Measurements from ENCODE around the gene PTPRD.

The PTPRD gene

GRCh38 chr9:8346296-8346695, 2266.5 kb downstream of the PTPRD start:
- H3K4me3 ChIP-seq (ENCODE audit: low read length): no peak overlapping the region
- H3K27me3 ChIP-seq (replicated peaks; ENCODE audit: control insufficient read depth, insufficient read depth, low read length): no peaks in the 10 kb centered on the region
- H3K36me3 ChIP-seq (ENCODE audit: control insufficient read depth, insufficient read depth, low read length, severe bottlenecking): no peaks in the 10 kb centered on the region
- no peak overlapping the region for H3K9ac ChIP-seq (ENCODE audit: low read length)
- DNase-seq (ENCODE audit: low read depth): no peak
- no peaks in the 10 kb centered on the region for H3K9me3 ChIP-seq (ENCODE audit: control insufficient read depth, low read length)
- H3K4me1 ChIP-seq (ENCODE audit: control insufficient read depth, insufficient read depth, low read length): no peaks in the 10 kb centered on the region

GRCh38 chr9:8338767-8339510, 2273.9 kb downstream of the PTPRD start:
- no peak overlapping the region for H3K4me3 ChIP-seq (ENCODE audit: low read length)
- no peak for DNase-seq (ENCODE audit: low read depth)
- no peaks in the 10 kb centered on the region for H3K9me3 ChIP-seq (ENCODE audit: control insufficient read depth, low read length)
- no peaks in the 10 kb centered on the region for H3K36me3 ChIP-seq (ENCODE audit: control insufficient read depth, insufficient read depth, low read length, severe bottlenecking)
- H3K27me3 ChIP-seq (replicated peaks; ENCODE audit: control insufficient read depth, insufficient read depth, low read length): no peaks in the 10 kb centered on the region
- H3K4me1 ChIP-seq (ENCODE audit: control insufficient read depth, insufficient read depth, low read length): peaks cover 21% of the 10 kb centered on the region
- H3K9ac ChIP-seq (ENCODE audit: low read length): no peak overlapping the region

GRCh38 chr9:8337834-8338766, 2274.7 kb downstream of the PTPRD start:
- DNase-seq (ENCODE audit: low read depth): no peak
- Histone ChIP-seq H3K4me3 (ENCODE audit: low read length) (no peak overlapping the region), H3K9ac (ENCODE audit: low read length) (no peak overlapping the region), H3K27me3 (replicated peaks; ENCODE audit: control insufficient read depth, insufficient read depth, low read length) (no peaks in the 10 kb centered on the region), H3K4me1 (ENCODE audit: control insufficient read depth, insufficient read depth, low read length) (peaks cover 21% of the 10 kb centered on the region), H3K9me3 (ENCODE audit: control insufficient read depth, low read length) (no peaks in the 10 kb centered on the region), H3K36me3 (ENCODE audit: control insufficient read depth, insufficient read depth, low read length, severe bottlenecking) (no peaks in the 10 kb centered on the region)

- H3K36me3 ChIP-seq (ENCODE audit: control insufficient read depth, insufficient read depth, low read length, severe bottlenecking): no peaks in the 10 kb centered on the region
- peaks cover 4% of the 10 kb centered on the region for H3K4me1 ChIP-seq (ENCODE audit: control insufficient read depth, insufficient read depth, low read length)
- H3K9me3 ChIP-seq (ENCODE audit: control insufficient read depth, low read length): no peaks in the 10 kb centered on the region
- no peak for DNase-seq (ENCODE audit: low read depth)
- H3K9ac ChIP-seq (ENCODE audit: low read length): no peak overlapping the region
- H3K4me3 ChIP-seq (ENCODE audit: low read length): no peak overlapping the region
- no peaks in the 10 kb centered on the region for H3K27me3 ChIP-seq (replicated peaks; ENCODE audit: control insufficient read depth, insufficient read depth, low read length)
These were observed 2279.9 kb downstream of the PTPRD start for GRCh38 chr9:8332871-8333270.

GRCh38 chr9:8332331-8332650, 2280.5 kb downstream of the PTPRD start:
- no peak for DNase-seq (ENCODE audit: low read depth)
- no peaks in the 10 kb centered on the region for H3K9me3 ChIP-seq (ENCODE audit: control insufficient read depth, low read length)
- no peaks in the 10 kb centered on the region for H3K27me3 ChIP-seq (replicated peaks; ENCODE audit: control insufficient read depth, insufficient read depth, low read length)
- H3K36me3 ChIP-seq (ENCODE audit: control insufficient read depth, insufficient read depth, low read length, severe bottlenecking): no peaks in the 10 kb centered on the region
- H3K4me3 ChIP-seq (ENCODE audit: low read length): no peak overlapping the region
- no peaks in the 10 kb centered on the region for H3K4me1 ChIP-seq (ENCODE audit: control insufficient read depth, insufficient read depth, low read length)
- no peak overlapping the region for H3K9ac ChIP-seq (ENCODE audit: low read length)

GRCh38 chr9:8331507-8332330, 2281.1 kb downstream of the PTPRD start:
- no peak for DNase-seq (ENCODE audit: low read depth)
- Histone ChIP-seq H3K4me1 (ENCODE audit: control insufficient read depth, insufficient read depth, low read length) (no peaks in the 10 kb centered on the region), H3K9me3 (ENCODE audit: control insufficient read depth, low read length) (no peaks in the 10 kb centered on the region), H3K9ac (ENCODE audit: low read length) (no peak overlapping the region), H3K4me3 (ENCODE audit: low read length) (no peak overlapping the region), H3K27me3 (replicated peaks; ENCODE audit: control insufficient read depth, insufficient read depth, low read length) (no peaks in the 10 kb centered on the region), H3K36me3 (ENCODE audit: control insufficient read depth, insufficient read depth, low read length, severe bottlenecking) (no peaks in the 10 kb centered on the region)

GRCh38 chr9:8329561-8330283, 2283.1 kb downstream of the PTPRD start:
- Histone ChIP-seq H3K36me3 (ENCODE audit: control insufficient read depth, insufficient read depth, low read length, severe bottlenecking) (no peaks in the 10 kb centered on the region), H3K27me3 (replicated peaks; ENCODE audit: control insufficient read depth, insufficient read depth, low read length) (no peaks in the 10 kb centered on the region), H3K9me3 (ENCODE audit: control insufficient read depth, low read length) (no peaks in the 10 kb centered on the region), H3K9ac (ENCODE audit: low read length) (no peak overlapping the region), H3K4me3 (ENCODE audit: low read length) (no peak overlapping the region), H3K4me1 (ENCODE audit: control insufficient read depth, insufficient read depth, low read length) (no peaks in the 10 kb centered on the region)
- no peak for DNase-seq (ENCODE audit: low read depth)

GRCh38 chr9:8315211-8315610, 2297.6 kb downstream of the PTPRD start:
- no peaks in the 10 kb centered on the region for H3K4me1 ChIP-seq (ENCODE audit: control insufficient read depth, insufficient read depth, low read length)
- no peaks in the 10 kb centered on the region for H3K27me3 ChIP-seq (replicated peaks; ENCODE audit: control insufficient read depth, insufficient read depth, low read length)
- no peak overlapping the region for H3K4me3 ChIP-seq (ENCODE audit: low read length)
- H3K36me3 ChIP-seq (ENCODE audit: control insufficient read depth, insufficient read depth, low read length, severe bottlenecking): no peaks in the 10 kb centered on the region
- DNase-seq (ENCODE audit: low read depth): no peak
- H3K9ac ChIP-seq (ENCODE audit: low read length): no peak overlapping the region
- H3K9me3 ChIP-seq (ENCODE audit: control insufficient read depth, low read length): peaks cover 5% of the 10 kb centered on the region

GRCh38 chr9:8309258-8309657, 2303.5 kb downstream of the PTPRD start:
- no peak overlapping the region for H3K4me3 ChIP-seq (ENCODE audit: low read length)
- H3K36me3 ChIP-seq (ENCODE audit: control insufficient read depth, insufficient read depth, low read length, severe bottlenecking): no peaks in the 10 kb centered on the region
- no peaks in the 10 kb centered on the region for H3K4me1 ChIP-seq (ENCODE audit: control insufficient read depth, insufficient read depth, low read length)
- no peaks in the 10 kb centered on the region for H3K27me3 ChIP-seq (replicated peaks; ENCODE audit: control insufficient read depth, insufficient read depth, low read length)
- H3K9me3 ChIP-seq (ENCODE audit: control insufficient read depth, low read length): peaks cover 5% of the 10 kb centered on the region
- H3K9ac ChIP-seq (ENCODE audit: low read length): no peak overlapping the region
- no peak for DNase-seq (ENCODE audit: low read depth)

GRCh38 chr9:8304720-8305119, 2308.1 kb downstream of the PTPRD start:
- DNase-seq (ENCODE audit: low read depth): no peak
- peaks cover 7% of the 10 kb centered on the region for H3K9me3 ChIP-seq (ENCODE audit: control insufficient read depth, low read length)
- no peak overlapping the region for H3K4me3 ChIP-seq (ENCODE audit: low read length)
- H3K9ac ChIP-seq (ENCODE audit: low read length): no peak overlapping the region
- H3K27me3 ChIP-seq (replicated peaks; ENCODE audit: control insufficient read depth, insufficient read depth, low read length): no peaks in the 10 kb centered on the region
- H3K36me3 ChIP-seq (ENCODE audit: control insufficient read depth, insufficient read depth, low read length, severe bottlenecking): no peaks in the 10 kb centered on the region
- no peaks in the 10 kb centered on the region for H3K4me1 ChIP-seq (ENCODE audit: control insufficient read depth, insufficient read depth, low read length)
